GM18907 (cell line): ENCODE data around the gene CTTNBP2.

Experiments
- ATAC-seq: cut with Tn5 transposase; IDR thresholded peaks from one replicate; pipeline ENCODE4 v1.9.1; 2021; ENCODE audit warnings: mild to moderate bottlenecking, moderate library complexity; ENCODE audit not compliant: unreplicated experiment

CTTNBP2 gene

GRCh38 chr7:117665368-117665767, 207.9 kb downstream of the CTTNBP2 start:
- no peak for ATAC-seq

- no peak for ATAC-seq
These were observed 209.2 kb downstream of the CTTNBP2 start for GRCh38 chr7:117664047-117664446.

- ATAC-seq, result no peak
These were observed 211.9 kb downstream of the CTTNBP2 start for GRCh38 chr7:117661328-117661727.
